NCI-H187 treated with DMSO at 0.1 percent for 48 hours (cell line): ENCODE results near the gene NFATC1.

ENCODE experiments used
- DNase-seq: peaks from one replicate; lab custom pipeline; 2025; lab: John Stamatoyannopoulos, UW

The NFATC1 gene

GRCh38 chr18:79509536-79509930 lies 113.8 kb downstream of the NFATC1 start:
- DNase-seq: no peak

GRCh38 chr18:79510046-79510685 lies 114.4 kb downstream of the NFATC1 start:
- DNase-seq: no peak

GRCh38 chr18:79510731-79511241 lies 115.1 kb downstream of the NFATC1 start:
- no peak for DNase-seq

- no peak for DNase-seq
These were observed 115.5 kb downstream of the NFATC1 start for GRCh38 chr18:79511271-79511670.

GRCh38 chr18:79511671-79512301 lies 116.1 kb downstream of the NFATC1 start:
- no peak for DNase-seq

- no peak for DNase-seq
These were observed 117.0 kb downstream of the NFATC1 start for GRCh38 chr18:79512461-79513380.

GRCh38 chr18:79513381-79514081 lies 117.8 kb downstream of the NFATC1 start:
- no peak for DNase-seq

- DNase-seq: no peak
These were observed 119.6 kb downstream of the NFATC1 start for GRCh38 chr18:79515331-79515730.

- no peak for DNase-seq
These were observed 120.2 kb downstream of the NFATC1 start for GRCh38 chr18:79515944-79516351.

- no peak for DNase-seq
These were observed 120.8 kb downstream of the NFATC1 start for GRCh38 chr18:79516441-79516931.

GRCh38 chr18:79517341-79517740 lies 121.6 kb downstream of the NFATC1 start:
- no peak for DNase-seq

- DNase-seq: no peak
These were observed 122.4 kb downstream of the NFATC1 start for GRCh38 chr18:79518028-79518682.

GRCh38 chr18:79518683-79519128 lies 123.0 kb downstream of the NFATC1 start:
- DNase-seq: no peak

GRCh38 chr18:79519751-79520477 lies 124.2 kb downstream of the NFATC1 start:
- DNase-seq: no peak

- no peak for DNase-seq
These were observed 125.0 kb downstream of the NFATC1 start for GRCh38 chr18:79520478-79521390.

- DNase-seq: no peak
These were observed 125.9 kb downstream of the NFATC1 start for GRCh38 chr18:79521416-79522205.

GRCh38 chr18:79522451-79523205 lies 126.9 kb downstream of the NFATC1 start:
- DNase-seq: no peak

- no peak for DNase-seq
These were observed 127.5 kb downstream of the NFATC1 start for GRCh38 chr18:79523206-79523735.
